Stimulated activated CD4-positive, alpha-beta T cell treated with anti-CD3 and anti-CD28 coated beads, Interleukin-4, amount 100 ng/mL, for 4 hours (primary cell): ENCODE results near the gene HSPA1L.
A peak's percentile ranks its signal among the peaks of the same experiment; 100 is the strongest.

ENCODE experiments used
- DNase-seq, 2 experiments: peaks; one replicate each; pipeline ENCODE4 v3.0.0-alpha.2; 2020

HSPA1L gene

DNA sequence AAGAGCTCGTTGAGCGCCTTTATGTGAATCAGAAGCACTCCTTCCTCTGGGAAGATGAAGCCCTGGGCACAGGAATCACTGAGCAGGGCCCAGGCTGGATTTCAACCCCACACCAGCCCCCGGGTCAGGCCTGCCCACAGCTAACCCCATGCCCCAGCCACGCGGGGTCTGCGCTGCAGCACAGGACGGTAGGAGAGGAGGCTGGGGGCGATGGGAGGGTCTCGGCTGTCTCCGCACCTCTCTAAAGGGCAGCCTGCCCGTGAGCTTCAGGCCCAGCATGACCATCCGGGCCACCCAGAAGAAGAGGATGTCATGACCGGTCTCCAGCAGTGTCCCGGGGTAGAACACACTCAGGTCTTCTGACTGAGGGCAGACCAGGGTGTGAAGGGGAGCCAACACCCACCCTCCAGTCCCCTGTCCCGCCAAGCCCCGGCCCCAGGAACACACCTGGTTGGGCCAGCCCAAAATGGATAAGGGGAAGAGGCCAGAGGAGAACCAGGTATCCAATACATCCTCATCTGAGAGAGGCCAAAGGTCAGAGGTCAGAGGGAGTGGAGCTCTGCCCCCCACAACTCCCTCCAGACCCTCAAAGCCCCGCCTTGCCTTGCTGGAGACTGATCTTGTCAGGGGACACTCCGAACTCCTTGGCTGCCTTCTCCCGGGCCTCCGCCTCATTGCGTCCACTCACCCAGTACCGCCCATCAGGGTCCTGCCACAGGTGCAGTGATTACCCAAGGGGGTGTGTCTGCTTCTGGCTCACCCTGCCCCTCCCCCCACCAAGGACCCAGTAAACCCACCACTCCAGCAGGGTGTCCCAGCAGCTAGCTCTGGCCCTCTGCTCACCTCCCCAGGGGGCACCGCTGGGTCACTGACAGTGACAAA lies 33.6 kb downstream of the HSPA1L start:
- DNase-seq = no peak

DNA sequence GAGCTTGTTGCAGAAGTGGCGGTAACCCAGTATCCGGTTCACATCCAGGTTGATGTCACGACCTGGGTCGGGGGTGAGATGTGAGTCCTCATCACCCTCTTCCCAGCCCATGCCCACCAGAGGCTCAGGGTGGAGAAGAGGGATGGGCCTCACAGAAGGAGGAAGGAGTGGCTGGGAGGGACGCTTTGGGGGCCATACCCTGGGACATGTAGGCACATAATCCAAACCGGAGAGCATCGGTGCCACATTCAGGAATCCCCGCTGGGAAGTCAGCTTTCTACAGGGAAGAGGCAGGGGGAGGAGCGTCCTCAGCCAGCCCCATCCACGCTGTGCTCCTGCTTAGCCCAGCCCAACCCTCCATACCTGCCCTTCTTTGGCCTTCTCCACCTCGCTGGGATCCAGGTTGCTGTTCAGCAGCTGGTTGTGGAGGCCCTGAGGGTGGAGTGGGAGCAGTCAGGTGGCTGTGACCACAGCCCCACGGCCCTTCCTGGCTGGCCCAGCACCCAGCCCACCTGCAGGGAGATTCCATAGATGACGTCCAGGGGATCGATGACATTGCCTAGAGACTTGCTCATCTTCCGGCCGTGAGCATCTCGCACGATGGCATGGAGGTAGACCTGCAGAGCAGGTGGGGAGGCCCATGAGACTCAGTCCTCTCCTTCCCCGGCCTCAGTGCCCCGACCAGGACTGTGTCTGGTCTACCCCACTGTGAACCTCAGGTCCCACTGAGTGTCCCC lies 34.4 kb downstream of the HSPA1L start:
- no peak for DNase-seq

DNA sequence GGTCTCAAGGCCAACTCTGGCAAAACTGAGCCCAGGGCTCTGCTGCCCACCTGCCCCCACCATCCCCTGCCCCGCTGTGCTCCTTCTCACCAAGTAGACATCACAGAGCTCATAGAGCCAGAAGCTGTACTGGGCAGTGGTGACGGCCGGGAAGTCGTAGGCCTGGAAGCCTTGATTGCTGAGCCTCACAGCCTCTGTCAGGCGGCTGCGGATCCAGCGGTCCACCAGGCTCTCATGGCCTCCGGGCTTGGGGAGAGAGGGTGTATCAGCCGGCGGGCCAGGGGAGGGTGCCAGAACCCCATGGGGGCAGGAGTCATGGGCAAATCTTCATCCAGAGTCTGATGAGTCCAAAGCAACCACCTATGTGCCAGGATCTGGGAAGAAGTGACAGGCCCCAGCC lies 35.2 kb downstream of the HSPA1L start:
- no peak for DNase-seq

DNA sequence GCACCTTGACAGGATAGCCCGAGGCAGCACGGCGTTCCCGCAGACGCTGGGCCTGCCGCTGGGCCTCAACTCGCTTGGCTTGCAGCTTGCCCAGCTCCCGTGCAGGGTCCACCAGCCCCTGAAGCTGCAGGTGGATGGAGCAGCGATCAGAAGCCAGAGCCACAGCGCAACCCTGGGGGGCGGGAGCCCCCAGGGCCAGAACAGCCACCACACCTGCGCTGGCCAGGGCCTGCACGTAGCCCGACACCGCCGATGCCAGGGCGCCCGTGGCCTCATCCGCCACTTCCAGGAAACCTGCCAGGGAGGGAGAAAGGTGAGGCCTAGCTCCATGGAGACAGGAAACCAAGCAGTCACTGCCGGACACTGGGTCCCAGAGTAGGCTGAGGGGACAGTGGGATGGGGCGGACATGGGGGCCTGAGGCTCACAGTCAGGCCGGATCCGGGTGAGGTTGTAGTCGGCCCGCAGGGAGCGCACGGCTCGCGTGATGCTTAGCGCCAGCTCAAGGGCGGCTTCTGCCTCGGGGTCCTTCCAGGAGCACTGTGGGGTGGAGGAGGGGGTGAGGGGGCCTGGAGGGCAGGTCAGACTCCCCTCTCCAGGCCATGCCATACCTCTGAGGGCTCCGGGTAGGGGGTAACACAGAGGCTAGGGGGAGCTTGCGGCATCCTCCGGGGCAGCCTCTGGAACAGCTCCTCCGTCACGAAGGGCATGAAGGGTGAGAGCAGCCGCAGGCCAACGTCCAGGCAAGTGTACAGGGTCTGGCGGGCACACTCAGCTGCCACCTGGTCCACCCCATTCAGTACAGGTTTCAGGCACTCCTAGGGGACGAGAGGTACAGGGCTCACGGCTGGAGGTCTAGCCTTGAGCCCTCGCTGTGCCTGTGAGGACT lies 35.8 kb downstream of the HSPA1L start:
- no peak for DNase-seq

DNA sequence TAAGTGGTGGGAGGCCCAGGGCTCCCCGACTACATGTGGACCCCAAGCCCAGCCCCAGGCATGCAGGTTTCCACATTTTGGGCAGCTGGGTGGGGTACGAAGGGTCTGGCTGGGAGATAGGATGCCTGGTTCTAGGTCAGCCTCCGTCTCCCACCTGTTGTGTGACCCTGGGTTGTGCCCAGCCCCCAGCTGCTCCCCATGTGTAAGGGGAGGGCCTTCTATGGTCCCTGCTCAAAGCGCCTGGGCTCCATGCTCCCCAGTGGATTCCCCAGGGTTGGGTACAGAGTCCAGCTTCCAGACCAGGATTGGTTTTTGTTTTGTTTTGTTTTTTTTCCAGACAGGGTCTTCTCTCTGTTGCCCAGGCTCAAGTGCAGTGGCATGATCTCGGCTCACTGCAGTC lies 36.9 kb downstream of the HSPA1L start:
- DNase-seq = no peak

DNA sequence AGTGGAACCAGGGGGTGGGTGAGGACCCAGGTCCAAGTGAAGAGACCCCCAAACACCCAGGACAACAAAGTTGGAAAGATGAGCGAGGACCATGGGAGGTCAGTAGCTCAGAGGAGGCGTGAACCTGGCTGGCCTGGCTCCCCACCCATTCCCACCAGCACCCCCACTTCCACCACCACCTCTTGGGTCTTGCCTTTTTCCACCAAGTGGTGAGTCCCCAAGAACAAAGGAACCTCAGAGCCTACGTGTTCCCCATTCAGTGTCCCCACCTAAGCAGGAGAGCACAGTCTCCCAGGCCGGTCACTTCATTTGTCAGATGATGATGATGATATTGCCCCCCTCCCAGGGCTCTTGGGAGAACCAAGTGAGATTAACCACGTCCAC lies 37.4 kb downstream of the HSPA1L start:
- no peak for DNase-seq

DNA sequence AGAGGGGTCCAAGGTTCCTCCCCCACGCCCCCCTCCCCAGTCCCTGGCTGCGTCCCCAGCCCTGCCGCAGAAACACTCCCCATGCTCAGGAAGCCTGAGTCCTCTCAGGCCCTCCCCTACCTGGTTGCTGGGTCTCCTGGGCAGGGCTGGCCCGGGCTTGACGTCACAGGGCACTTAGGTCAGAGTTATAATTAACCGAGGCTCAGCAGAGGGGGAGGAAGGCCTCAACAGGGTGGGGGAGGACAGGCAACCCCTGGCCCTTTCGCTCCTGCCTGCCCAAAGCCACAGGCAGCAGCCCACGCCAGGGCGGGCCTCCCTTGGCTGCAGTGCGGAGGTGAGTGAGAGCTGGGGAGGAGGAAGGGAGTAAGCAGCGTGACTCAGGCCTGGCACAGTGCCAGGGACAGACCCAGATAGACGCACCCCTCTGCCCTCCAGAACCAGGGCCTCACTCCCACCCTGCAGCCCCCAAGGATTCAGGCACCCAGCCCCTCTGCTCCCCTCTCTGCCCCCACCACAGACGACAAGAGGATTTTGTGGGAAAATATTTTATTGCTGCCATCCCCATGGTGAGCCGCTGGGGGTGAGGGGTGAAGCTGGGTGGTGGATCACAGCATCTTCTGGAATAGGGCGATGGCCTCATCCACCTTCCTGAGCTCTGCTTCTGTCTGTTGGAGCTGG lies 38.0 kb downstream of the HSPA1L start, which contains the start of gene VWA7:
TSS of gene VWA7 (minus strand) at position 340 of the 678 bp plus-strand sequence. CDS start 549 bp downstream, outside the sequence.
- DNase-seq = peak; percentile 80 to 85

DNA sequence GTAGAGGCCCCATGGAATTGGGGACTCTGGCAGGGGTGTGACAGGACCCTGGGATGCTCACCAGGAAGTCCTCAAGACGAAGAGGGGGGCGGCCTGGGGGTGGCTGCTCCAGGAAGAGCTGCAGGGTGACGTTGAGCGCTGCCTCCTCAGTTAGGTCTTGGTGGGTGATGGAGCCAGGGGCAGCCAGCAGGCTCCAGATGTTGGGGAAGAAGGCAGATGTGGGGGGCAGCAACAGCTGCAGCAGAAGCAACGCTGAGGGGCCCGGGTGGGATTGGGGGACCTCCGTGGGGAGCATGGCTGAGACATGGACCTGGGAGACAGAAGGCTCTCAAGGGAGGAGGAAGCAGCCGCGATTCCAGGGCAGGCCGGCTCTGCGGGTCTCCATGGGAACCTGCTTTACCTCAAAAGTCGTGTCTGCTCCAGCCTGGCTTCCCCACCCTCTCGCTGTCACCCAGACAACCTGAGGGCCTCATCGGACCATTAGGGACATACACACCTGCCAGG lies 38.5 kb downstream of the HSPA1L start:
- DNase-seq = no peak

DNA sequence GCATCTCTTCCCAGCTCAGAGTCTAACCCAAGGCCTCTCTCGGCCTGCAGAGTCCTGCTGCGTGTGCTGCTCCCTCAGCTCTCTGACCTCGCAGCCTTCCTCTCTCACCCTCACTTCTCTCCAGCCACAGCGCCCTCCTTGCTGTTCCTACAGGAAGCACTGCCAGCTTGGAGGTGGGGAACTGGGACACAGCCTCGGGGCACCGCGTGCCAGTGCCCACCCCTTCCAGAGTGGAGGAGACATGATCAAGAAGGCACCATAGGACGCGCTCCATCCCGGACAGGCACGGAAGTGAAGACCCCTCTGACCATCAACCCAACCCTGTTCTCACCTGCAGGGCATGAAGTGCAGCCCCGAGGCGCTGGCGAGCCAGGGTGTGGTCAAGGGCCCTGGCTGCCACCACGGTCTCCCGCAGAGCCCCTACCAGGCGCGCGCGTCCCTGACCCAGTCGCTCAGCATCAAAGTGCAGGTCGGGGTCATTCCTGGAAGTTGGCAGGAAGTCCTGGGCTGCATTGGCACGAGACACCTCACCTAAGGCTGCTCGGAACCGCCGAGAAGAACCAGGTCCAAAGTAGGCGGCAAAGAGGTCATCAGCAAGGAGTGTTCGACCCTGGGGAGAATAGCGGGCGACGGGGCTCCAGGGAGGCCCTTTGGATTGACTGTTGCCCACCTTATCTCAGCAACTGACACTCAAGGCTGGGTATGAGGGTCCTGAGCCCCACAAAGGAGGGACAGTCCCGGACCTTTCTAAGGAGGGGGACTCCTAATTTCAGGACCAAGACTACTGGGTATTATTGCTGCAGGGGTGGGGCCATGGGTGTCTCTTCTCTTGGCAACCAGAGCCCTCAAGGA lies 39.2 kb downstream of the HSPA1L start:
- no peak for DNase-seq

DNA sequence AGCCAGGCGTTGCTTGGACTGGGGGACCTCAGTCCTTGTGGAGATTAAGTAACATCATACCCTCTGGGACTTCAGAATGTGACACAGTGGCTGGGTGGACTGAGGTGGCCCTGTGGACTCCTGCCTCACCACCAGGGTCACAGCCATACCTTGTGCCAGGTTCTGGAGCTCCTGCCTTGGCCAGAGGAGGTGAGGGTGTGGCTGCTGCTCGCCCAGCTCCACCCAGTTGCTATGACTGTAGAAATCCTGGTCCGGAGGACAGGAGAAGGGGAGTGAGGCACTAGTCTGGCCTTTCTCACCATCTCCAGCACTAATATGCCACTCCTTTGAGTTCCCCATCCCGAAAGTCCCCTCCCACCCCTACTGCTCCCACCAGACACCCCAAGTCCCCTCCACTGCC lies 39.9 kb downstream of the HSPA1L start:
- no peak for DNase-seq

DNA sequence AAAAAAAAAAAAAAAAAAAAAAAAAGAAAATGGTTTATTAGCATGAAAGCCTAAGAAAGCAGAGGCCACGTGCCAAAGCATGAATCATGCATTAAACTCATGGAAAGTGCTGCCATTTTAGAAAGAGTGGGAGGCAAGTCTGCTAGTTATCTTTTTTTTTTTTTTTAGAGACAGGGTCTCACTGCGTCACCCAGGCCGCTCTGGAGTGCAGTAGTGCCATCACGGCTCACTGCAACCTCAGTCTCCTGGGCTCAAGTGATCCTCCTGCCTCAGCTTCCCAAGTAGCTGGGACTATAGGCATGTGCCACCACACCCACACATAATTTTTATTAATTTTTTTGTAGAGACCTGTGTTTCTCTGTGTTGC lies 43.1 kb downstream of the HSPA1L start:
- DNase-seq = peak in 1 of 2 experiments; percentile 76

DNA sequence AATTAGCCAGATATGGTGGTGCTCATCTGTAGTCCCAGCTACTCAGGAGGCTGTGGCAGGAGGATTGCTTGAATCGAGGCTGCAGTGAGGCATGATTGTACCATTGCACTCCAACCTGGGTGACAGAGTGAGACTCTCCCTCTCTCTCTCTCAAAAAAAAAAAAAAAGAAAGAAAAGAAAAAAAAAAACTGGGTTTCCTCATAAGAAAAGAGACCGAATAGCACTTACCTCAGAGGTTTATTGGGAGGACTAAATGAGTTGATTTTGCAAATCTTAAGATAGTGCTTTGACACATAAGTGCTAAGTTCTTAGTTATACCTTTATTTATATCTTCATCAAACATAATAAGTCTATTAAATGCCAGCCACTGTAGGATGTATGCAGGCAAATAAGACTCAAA lies 44.2 kb downstream of the HSPA1L start:
- no peak for DNase-seq

DNA sequence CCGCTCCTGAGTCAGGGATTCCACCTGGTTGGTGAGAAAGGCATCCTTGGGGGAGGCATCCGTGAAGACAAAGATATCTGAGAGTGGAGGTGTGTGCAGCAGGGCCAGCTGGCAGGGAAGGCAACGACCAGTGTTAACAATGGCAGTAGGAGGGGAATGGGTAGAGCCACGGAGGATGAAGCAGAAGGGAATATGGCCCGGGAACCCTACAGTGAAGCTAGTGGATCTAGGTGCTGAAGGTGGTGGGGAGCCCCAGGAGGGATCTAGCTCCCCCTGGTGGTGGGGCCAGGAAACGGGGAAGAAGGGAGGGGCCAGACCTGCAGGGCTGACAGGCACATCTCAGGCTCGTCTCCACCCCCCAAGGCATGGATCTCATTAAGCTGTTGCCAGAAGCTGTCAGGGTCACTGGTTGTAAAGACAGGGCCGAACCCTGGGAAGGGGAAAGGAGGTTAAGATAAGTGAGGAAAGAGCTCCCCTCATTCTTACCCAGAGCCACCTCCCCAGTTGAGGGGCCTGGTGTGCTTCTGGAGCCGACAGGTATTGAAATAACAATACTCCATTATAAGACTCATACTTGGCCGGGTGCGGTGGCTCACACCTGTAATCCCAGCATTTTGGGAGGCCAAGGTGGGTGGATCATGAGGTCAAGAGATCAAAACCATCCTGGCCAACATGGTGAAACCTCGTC lies 45.3 kb downstream of the HSPA1L start:
- DNase-seq = peak; percentile 73 to 75

DNA sequence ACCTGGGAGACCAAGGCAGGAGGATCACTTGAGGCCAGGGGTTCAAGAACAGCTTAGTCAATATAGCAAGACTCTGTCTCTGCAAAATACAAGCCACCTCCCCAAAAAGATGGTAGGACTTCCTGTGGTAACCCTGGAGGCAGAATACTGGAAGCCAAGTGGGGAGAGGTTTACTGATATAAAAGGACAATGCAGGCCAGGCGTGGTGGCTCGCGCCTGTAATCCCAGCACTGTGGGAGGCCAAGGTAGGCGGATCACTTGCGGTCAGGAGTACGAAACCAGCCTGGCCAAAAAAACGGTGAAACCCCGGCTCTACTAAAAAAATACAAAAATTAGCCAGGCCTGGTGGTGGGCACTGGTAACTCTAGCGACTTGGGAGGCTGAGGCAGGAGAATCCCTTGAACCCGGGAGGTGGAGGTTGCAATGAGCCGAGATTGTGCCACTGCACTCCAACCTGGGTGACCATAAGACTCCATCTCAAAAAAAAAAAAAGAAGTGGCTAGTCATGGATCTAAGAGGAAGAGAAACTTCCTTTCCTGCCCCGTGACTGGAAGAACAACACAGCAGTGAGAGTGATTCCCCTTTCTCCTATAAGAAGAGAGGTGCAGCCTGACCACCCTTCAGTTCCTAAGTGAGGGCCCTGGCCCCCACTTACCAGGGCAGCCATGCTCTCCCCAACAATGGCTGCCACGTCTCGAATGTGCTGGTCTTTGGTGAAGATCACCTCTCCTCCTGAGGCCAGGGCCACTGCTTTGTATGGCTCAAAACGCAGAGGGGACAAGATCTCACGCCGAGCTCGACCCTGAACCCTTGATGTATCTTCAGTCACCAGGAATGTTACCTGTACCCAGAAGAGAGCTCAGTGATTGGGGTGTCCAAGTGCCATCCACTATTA lies 46.5 kb downstream of the HSPA1L start:
- DNase-seq = no peak

DNA sequence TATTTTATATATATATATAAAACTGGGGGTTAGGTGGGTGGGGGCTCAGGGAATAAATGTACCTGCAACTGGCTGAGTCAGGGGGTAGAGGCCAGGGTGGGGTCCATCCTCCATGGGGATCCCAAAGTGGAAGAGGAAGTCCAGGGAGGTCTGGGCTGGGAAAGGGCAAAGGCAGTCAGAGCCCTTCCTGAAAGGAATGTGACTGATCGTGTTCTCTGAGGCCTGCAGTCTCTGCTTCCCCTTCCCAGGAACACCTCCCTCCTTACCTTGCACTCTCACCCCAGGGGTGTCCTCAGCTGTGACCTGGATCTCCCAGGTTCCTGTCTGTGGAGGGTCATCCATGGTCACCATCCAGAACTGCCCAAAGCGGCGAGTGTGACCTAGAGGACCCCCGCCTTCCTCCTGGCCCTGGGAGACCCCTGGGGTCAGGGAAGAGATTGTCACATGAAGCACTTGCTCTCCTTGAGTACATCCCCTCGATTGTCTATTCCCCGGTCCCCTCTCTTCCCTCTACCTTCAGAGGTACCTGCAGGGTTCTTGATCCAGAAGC lies 47.9 kb downstream of the HSPA1L start:
- no peak for DNase-seq

DNA sequence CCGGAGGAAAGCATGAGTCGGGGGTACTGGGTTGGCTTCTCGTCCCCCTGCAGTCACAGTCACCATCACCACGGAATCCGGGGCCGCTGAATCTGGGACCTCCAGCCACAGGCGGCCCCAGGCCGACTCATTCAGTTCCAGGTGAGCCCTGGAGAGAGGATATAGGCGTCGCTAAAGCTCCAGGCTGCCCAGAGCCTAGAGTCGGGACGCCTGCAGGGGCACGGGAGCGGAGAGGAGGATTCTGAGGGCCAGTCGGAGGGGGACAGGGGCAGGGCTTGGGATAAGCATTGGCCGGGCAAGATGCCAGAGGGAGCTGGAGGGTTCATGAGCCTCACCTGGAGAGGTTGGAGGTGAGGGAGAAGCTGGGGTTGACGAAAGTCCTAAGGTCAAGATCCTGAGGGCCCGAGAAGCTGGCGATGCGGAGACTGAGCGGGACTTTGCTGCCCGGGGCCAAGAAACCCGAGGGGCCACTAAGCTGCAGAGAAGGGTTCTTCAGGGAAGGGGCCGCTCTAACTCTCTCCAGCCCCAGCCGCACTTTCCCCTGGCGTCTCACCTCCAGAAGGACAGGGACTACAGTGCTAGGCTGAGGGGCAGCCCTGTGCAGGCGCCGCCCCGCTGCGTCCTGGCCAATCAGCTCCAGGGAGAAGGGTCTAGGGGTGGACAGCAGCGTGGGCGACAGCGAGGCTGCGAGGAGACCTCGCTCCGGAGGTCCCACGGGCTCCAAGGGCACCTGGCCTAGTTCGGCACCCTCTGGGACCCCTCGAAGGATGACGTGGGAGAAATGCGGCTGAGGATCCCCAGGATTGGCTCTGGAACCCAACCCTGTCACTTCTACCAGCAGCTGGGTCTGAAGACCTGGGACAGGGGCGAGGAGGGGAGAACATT lies 48.9 kb downstream of the HSPA1L start:
- DNase-seq = no peak

DNA sequence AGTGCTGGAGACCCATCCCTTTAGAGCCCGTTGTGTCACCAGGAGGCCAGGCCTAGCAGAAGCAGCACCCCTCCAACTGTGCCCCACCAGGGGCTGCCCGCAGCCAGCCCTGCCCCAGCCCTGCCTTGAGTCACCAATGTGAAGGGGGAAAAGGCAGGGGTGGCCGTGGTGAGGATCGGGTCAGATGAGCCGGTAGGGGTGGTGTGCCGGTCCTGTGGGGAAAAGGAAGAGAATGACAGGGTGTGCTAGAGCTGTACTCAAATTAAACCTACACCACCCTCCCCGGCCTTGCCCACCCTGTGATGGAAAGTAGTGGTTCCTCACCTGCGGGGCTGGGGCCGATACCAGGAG lies 49.5 kb downstream of the HSPA1L start:
- no peak for DNase-seq

DNA sequence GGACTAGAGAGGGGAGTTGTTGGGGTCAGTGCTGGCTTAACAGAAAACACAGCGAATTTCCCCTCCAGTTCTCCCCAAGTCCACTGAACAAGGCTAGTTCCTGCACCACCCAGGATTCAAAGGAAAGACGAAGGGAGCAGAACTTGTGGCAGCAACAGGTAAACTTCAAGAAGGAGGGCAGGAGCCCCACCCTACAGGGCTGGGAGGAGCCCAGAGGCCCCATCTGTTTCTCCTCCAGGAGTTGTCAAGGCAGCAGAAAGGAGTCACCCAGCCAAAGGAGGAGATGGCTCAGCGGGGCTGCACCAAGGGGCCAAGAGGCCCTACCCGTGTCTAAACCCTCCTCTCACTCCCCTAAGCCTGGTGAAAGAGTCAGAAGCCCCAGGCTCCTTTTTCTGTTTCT lies 50.9 kb downstream of the HSPA1L start:
- DNase-seq = no peak

DNA sequence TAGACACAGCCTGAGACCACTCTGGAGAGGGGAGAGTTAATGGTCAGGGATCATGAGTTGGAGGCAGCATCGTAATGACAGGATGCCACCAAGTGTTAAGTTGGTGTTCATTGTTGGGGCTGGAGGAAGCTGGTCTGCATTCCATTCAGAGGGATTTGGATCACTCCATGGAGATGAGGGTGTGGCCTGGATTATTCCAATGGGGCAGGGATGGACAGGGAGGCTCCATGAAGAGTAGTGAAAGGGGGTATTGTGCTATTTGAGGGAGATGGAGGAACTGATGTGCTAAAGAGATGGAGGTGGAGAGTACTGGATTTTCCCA lies 51.5 kb downstream of the HSPA1L start:
- no peak for DNase-seq
